SK-N-MC (cell line): ENCODE measurements around the gene IQSEC1.

Source experiments
- EZH2 ChIP-seq: fragments of 200-600 bp; sonication (generic); IDR thresholded peaks from one replicate; pipeline ENCODE4 v1.6.1; 2017; ENCODE audit warnings: antibody characterized with exemption
- FOXP2 ChIP-seq: optimal IDR thresholded peaks from 2 replicates; pipeline ENCODE3; 2011; ENCODE audit warnings: mild to moderate bottlenecking, moderate library complexity; ENCODE audit not compliant: insufficient read depth; ENCODE audit errors: extremely low read length, control extremely low read depth
- POLR2AphosphoS5 ChIP-seq: IDR thresholded peaks from 2 replicates; pipeline ENCODE4 v1.6.1; 2012; ENCODE audit warnings: mild to moderate bottlenecking, low read depth, low read length, borderline replicate concordance

DNA sequence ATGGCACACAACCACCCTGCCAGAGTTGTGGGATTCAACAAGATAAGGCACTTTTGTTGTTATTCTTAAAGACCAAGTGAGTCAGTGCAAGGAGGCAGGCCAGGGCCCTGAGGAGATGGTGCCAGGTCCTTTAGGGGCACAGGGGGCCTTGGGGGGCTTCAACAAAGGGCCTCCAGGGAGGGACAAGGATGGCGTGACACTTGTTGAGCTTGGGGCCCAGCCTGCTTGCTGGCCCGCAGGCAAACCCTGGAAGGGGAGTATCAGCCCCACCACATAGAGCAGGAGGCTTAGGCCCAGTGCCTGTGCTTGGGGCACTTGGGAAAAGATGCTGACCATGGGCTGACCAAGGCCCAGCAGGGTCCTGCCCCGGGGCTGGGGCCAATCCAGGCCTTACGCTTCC lies 5.5 kb downstream of the IQSEC1 start:
- TF ChIP-seq POLR2AphosphoS5 = no peak
- no peak for TF ChIP-seq EZH2
- no peak for TF ChIP-seq FOXP2
